Right atrium auricular region (tissue), 2 donors: ENCODE results near the gene PDE8B. TPM values are rescaled to one million over a fixed set of nuclear protein-coding genes. Genes with fewer than 3 reads are reported as not detected.

Experiments used
- DNase-seq: peaks from one replicate; pipeline ENCODE4 v3.0.0-alpha.2; 2019; ENCODE audit warnings: low spot score
- H3K27ac ChIP-seq, 2 donors: fragments of 200-600 bp; sonication (generic); 1 replicate in 1 of 2; 2 replicates in 1 of 2; pipeline ENCODE4 v1.5.1; 2016 to 2019
- H3K27me3 ChIP-seq, 2 donors: fragments of 200-600 bp; sonication (generic); one replicate each; pipeline versions ENCODE4 v1.5.1 to v1.6.0; 2017 to 2019
- H3K36me3 ChIP-seq: fragments of 200-600 bp; sonication (generic); one replicate; pipeline ENCODE4 v1.5.1; 2016
- H3K4me1 ChIP-seq, 2 donors: fragments of 200-600 bp; sonication (generic); one replicate each; pipeline versions ENCODE4 v1.5.1 to v1.6.0; 2017 to 2019
- H3K4me3 ChIP-seq, 2 donors: fragments of 200-600 bp; sonication (generic); 1 replicate in 1 of 2; 2 replicates in 1 of 2; pipeline ENCODE4 v1.5.1; 2017 to 2019; ENCODE audit warnings: mild to moderate bottlenecking in 1 of 2, moderate library complexity in 1 of 2
- H3K9me3 ChIP-seq, 2 donors: fragments of 200-600 bp; sonication (generic); one replicate each; pipeline ENCODE4 v1.5.1; 2019
- total RNA-seq, 2 donors: library from RNA; depleted of rRNA; stranded (reverse); fragments of >200 nt; gene quantifications; one replicate each; pipeline ENCODE4 v1.1.0, GENCODE V29; 2016
- TF ChIP-seq, protein P1 (sequence below), 2 donors: fragments of 200-600 bp; sonication (generic); IDR thresholded peaks; one replicate each; pipeline ENCODE4 v1.5.1; 2019; ENCODE audit warnings: antibody characterized with exemption in 2 of 2

The PDE8B gene
- total RNA-seq, 2 donors from 2014 or later, result 22.2 to 64.5 TPM

DNA sequence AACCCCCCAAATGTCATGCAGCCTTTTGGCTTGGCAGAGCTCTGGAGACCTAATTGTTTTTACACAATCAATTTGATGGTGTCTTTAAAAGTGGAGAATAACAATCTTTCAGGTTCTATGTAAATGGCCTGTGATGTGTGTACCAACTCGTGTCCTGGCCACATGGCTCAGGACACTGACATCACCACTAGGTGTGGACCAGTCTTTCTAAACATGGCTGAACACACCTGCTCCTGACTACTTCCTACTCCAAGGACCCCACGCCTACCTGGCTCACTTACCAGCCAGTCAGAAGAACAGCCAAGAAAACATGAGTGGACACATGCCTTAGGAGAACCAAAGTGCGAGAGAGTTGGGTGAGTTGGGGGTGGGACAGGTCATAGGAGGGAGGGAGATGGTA, 210.5 kb downstream of the PDE8B start:
- H3K4me1 ChIP-seq, result peaks cover 0 to 11% of the 10 kb centered on the region in 2 donors

DNA sequence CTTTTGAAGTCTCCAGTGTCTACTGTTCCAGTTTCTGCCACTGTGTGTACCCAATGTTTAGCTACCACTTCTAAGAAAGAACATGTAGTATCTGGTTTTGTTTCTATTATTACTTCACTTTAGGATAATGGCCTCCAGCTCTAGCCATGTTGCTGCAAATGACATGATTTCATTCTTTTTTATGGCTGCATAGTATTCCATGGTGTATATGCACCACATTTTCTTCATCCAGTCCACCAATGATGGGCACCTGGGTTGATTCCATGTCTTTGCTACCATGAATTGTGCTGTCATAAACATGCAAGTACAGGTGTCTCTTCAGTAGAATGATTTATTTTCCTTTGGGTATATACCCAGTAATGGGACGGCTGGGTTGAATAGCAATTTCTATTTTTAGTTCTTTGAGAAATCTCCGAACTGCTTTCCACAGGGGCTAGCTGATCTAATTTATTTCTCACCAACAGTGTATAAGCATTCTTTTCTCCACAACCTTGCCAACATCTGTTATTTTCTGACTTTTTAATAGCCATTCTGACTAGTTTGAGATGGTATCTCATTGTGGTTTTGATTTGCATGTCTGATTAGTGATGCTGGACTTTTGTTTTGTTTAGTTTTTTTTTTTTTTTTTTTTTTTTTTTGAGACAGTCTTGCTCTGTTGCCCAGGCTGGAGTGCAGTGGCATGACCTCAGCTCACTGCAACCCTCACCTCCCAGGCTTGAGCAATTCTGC, 212.7 kb downstream of the PDE8B start:
- H3K27ac ChIP-seq, result no peak overlapping the region
- no peak for DNase-seq
- TF ChIP-seq, protein P1, sequence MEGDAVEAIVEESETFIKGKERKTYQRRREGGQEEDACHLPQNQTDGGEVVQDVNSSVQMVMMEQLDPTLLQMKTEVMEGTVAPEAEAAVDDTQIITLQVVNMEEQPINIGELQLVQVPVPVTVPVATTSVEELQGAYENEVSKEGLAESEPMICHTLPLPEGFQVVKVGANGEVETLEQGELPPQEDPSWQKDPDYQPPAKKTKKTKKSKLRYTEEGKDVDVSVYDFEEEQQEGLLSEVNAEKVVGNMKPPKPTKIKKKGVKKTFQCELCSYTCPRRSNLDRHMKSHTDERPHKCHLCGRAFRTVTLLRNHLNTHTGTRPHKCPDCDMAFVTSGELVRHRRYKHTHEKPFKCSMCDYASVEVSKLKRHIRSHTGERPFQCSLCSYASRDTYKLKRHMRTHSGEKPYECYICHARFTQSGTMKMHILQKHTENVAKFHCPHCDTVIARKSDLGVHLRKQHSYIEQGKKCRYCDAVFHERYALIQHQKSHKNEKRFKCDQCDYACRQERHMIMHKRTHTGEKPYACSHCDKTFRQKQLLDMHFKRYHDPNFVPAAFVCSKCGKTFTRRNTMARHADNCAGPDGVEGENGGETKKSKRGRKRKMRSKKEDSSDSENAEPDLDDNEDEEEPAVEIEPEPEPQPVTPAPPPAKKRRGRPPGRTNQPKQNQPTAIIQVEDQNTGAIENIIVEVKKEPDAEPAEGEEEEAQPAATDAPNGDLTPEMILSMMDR (IDR thresholded peaks at IDR 0.05), result no peak

More for the DNA sequence above, 210.5 kb downstream of the PDE8B start:
- no peaks in the 10 kb centered on the region for H3K9me3 ChIP-seq
- no peak overlapping the region for H3K27ac ChIP-seq
- no peaks in the 10 kb centered on the region for H3K27me3 ChIP-seq
- DNase-seq, result no peak
- no peak overlapping the region for H3K4me3 ChIP-seq
- H3K36me3 ChIP-seq, result peaks cover 25% of the 10 kb centered on the region
- TF ChIP-seq, protein P1 (IDR thresholded peaks at IDR 0.05), result no peak

GRCh38 chr5:77424921-77425320, 214.4 kb downstream of the PDE8B start:
- TF ChIP-seq, protein P1 (IDR thresholded peaks at IDR 0.05), result no peak
- Histone ChIP-seq H3K4me1 (no peaks in the 10 kb centered on the region), H3K27ac (no peak overlapping the region), H3K36me3 (peaks cover 55% of the 10 kb centered on the region), H3K9me3 (no peaks in the 10 kb centered on the region), H3K4me3 (no peak overlapping the region), H3K27me3 (no peaks in the 10 kb centered on the region)
- DNase-seq, result no peak

More for the DNA sequence above, 212.7 kb downstream of the PDE8B start:
- Histone ChIP-seq H3K4me3 (no peak overlapping the region), H3K27me3 (no peaks in the 10 kb centered on the region), H3K9me3 (no peaks in the 10 kb centered on the region), H3K4me1 (peaks cover 0 to 8% of the 10 kb centered on the region in 2 donors), H3K36me3 (peaks cover 39% of the 10 kb centered on the region)

GRCh38 chr5:77425420-77425819, 214.9 kb downstream of the PDE8B start:
- H3K27me3 ChIP-seq, result no peaks in the 10 kb centered on the region
- no peaks in the 10 kb centered on the region for H3K9me3 ChIP-seq
- TF ChIP-seq, protein P1 (IDR thresholded peaks at IDR 0.05), result no peak
- H3K27ac ChIP-seq, result no peak overlapping the region
- no peak for DNase-seq
- H3K36me3 ChIP-seq, result peaks cover 59% of the 10 kb centered on the region
- no peak overlapping the region for H3K4me3 ChIP-seq
- H3K4me1 ChIP-seq, result no peaks in the 10 kb centered on the region

- H3K4me1 ChIP-seq, result no peaks in the 10 kb centered on the region
- H3K9me3 ChIP-seq, result no peaks in the 10 kb centered on the region
- H3K27me3 ChIP-seq, result no peaks in the 10 kb centered on the region
- no peak overlapping the region for H3K4me3 ChIP-seq
- H3K36me3 ChIP-seq, result peaks cover 62% of the 10 kb centered on the region
- H3K27ac ChIP-seq, result no peak overlapping the region
- no peak for DNase-seq
- TF ChIP-seq, protein P1 (IDR thresholded peaks at IDR 0.05), result no peak
Measured at GRCh38 chr5:77425998-77426659, 215.6 kb downstream of the PDE8B start.
